Activated CD8-positive, alpha-beta memory T cell treated with anti-CD3 and anti-CD28 coated beads for 36 hours (primary cell): Measurements from ENCODE around the gene FAM187B. TPM values are rescaled to one million over a fixed set of nuclear protein-coding genes. Genes with fewer than 3 reads are reported as not detected.
"Not testable (repeated sequence)": the region's sequence is repeated elsewhere in the genome, so short reads cannot be mapped to it uniquely, and the experiment has no call there.

Experiments
- CTCF ChIA-PET: fragments of 350-600 bp; sonication (Branson Sonifier 250); formaldehyde crosslinking; loops from one replicate; lab custom pipeline; 2021; ENCODE audit warnings: antibody characterized with exemption; lab: Charles Lee
- POLR2A ChIA-PET: fragments of 350-600 bp; sonication (Branson Sonifier 250); formaldehyde crosslinking; loops from one replicate; lab custom pipeline; 2021; ENCODE audit warnings: antibody characterized with exemption; lab: Charles Lee
- total RNA-seq, 2 experiments: library from RNA; stranded (reverse); gene quantifications; one replicate each; pipeline ENCODE4 v1.2.3, GENCODE V29; 2021

FAM187B gene
- total RNA-seq, 2 experiments from 2014 or later = not detected

DNA sequence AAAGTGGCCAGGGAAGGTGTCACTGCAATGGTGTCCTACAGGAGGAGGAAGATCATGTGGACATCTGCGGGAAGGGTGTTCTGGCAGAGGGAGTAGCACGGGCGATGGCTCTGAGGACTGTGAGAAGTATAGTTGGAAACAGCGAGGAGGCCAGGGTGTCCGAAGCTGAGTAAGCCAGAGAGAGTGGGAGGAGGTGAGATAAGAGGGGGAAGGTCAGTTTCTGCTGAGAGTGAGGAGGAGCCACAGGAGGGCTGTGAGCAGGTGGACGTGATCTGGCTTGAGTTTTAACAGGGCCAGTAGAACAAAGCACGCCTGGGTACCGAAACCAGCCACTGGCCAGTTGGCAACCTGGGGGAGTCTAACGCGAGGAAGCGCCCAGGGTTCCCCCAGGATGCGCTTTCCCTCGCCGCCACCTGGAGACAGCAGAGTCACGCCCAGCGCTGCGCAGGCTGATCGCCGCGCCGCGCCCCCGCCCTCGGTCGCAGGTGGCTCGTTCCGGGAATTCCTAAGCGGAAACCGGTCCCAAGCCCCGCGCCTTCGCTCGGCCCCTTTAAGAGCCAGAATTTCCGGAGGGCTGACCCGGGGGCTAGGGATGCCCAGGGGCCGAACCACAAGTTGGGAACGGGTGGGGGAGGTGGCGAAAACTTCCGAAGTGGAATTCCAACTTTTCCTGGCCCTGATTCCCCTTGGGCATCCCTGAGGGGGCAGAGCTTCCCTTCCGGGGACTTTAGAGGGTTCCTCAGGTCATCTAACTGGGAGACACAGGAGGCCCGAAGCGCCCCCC lies 19.2 kb upstream of the FAM187B start:
- ChIA-PET POLR2A (interaction anchor here (0.6 kb wide), 1 partner anchor 20 kb away, joined by 3 read pairs; no protein-coding TSS in a partner anchor), CTCF (interaction anchor here (0.7 kb wide), 1 partner anchor 55 kb away, joined by 3 read pairs; no protein-coding TSS in a partner anchor)

DNA sequence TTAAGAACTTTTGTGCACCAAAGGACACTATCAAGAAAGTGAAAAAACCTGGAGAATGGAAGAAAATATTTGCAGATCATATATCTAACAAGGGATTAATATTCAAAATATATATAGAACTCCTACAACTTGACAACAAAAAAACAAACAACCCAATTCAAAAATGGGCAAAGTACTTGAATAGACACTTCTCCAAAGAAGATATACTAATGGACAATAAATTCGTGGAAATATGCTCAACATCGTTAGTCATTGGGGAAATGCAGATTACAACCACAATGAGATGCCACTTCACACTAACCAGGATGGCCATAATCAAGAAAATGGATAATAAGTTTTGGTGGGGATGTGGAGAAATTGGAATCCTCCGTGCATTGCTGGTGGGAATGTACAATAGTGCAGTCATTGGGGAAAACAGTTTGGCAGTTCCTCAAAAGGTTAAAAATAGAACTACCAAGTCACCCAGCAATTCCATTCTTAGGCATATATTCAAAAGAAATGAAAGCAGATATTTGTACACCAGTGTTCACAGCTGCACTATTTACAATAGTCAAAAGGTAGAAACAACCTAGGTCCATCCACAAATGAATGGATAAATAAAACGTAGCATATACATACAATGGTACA lies 18.0 kb upstream of the FAM187B start:
- ChIA-PET CTCF (no interaction called here), POLR2A (no interaction called here)

DNA sequence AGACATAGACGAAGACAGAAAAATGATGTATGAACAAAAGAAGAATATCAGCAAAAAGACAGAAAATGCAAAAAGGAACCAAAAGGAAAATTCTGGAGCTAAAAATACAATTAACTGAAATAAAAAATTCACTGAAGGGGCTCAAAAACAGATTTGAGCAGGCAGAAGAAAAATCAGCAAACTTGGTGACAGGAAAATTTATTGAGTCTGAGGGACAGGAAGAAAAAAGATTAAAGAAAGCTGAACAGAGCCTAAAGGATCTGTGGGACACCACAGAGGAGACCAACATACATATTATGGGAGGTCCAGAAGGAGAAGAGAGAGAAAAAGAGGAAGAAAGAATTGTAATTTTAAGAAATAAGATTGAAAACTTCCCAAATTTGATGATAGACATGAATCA lies 12.9 kb upstream of the FAM187B start:
- ChIA-PET POLR2A (no interaction called here), CTCF (no interaction called here)

DNA sequence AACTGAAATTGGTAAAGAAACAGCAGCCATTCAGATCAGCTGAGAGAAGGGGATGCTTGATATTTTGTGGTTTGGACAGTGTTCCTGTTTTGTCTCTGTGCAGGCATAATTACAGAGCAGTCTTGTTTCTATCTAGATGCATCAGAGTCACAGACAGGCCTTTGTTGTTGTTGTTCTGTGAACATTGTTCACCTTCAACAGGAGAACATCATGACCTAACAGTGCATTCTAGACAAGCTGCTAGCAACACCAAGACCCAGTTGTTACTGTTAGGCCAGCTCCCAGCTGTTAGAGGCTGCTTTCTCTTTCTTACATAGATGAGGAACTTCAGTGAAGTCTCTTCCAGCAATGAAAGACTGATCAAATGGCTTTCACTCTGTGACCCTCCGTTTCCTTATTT lies 11.8 kb upstream of the FAM187B start:
- ChIA-PET CTCF (no interaction called here), POLR2A (interaction anchor here (0.9 kb wide), 1 partner anchor 26 kb away, joined by 3 read pairs; no protein-coding TSS in a partner anchor)

DNA sequence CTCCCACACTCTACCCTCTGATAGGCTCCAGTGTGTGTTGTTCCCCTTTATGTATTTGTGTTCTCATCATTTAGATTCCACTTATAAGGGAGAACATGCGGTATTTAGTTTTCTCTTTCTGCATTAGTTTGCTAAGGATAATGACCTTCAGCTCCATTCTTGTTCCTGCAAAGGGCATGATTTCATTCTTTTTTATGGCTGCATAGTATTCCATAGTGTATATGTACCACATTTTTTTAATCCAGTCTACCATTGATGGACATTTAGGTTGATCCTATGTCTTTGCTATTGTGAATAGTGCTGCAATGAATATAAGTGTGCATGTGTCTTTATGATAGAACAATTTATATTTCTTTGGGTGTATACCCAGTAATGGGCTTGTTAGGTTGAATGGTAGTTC lies 11.1 kb upstream of the FAM187B start:
- CTCF ChIA-PET = not testable (repeated sequence)
- POLR2A ChIA-PET = interaction anchor here (0.5 to 0.9 kb wide), 2 partner anchors 26 to 96 kb away, joined by 3 read pairs; partner anchors contain the start of gene FXYD7

DNA sequence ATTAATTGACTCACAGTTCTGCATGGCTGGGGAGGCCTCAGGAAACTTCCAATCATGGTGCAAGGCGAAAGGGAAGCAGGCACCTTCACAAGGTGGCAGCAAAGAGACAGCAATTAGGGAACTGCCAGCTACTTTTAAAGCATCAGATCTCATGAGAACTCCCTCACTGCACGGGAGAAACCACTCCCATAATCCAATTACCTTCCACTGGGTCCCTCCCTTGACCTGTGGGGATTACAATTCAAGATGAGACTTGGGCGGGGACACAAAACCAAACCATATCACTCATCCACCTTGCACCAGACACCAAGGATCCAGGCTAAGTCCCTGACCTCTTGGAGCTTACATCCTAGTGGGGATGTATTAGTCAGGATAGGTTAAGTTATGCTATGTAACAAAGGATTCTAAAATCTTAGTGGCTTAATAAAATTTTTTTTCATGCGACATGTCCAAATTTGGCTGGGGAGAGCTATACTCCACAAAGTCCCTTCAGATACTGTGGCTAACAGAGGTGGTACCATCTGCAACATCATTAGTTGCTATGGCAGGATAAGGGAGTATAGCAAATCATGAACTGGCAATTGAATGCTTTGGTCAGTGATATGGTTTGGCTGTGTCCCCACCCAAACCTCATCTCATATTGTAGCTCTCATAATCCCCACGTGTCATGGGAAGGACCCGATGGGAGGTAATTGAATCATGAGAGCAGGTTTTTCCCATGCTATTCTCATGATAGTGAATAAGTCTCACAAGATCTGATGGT lies 8.3 kb upstream of the FAM187B start:
- ChIA-PET CTCF (interaction anchor here (1.4 kb wide), 1 partner anchor 22 kb away, joined by 3 read pairs; no protein-coding TSS in a partner anchor), POLR2A (interaction anchor here (0.5 kb wide), 1 partner anchor 25 kb away, joined by 4 read pairs; no protein-coding TSS in a partner anchor)

DNA sequence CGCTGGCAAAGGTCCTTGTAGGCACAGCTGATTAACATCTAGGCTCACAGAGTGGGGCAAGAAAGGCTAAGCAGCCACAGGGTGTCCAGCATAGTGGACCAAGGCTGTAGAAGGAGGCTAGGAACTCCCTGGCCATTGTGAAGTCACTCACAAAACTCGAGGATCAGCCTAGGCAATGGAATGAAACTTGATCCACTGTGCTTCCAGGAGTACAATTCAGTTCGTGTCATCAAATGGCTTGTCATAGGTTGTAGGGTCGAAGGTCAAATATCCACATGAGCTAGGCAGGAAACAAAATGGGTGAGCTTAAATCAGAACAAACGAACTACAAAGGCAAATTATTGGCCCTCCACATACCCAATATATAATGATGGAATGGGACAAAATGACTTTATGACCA lies 4.4 kb upstream of the FAM187B start:
- POLR2A ChIA-PET = no interaction called here
- CTCF ChIA-PET = no interaction called here

DNA sequence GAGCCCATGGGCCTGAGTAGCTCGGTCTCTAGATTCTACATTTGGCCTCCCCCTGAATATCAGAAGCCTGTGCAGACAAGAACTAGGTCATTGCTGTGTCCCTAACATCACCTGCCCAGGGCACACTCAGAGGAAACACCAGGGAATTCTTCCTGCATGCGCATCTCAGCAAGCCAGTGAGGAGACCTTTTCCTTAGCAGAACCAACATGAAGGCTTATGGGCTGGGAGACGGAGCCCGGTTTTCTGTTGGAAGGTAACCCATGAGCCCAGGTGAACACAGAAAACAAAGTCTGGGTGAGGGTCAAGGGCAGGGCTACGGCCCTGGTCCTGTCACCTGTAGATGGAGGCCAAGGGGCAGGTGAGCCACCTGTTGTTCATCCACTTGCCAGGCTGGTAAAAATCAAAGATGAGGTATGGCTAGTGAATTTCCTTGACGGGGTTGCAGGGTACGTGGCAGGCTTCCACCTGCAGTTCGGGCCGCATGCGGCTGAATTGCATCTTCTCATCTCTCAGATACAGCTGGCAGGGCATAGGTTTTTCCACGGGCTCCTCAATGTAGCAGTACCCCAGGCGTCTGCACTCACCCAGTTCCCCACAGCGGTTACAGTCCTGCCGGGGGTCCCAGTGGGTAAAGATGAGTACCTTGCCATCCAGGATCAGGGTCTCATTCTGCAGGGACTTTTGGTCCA lies 3.6 kb upstream of the FAM187B start:
- ChIA-PET CTCF (no interaction called here), POLR2A (interaction anchor here (0.7 kb wide), 1 partner anchor 78 kb away, joined by 3 read pairs; no protein-coding TSS in a partner anchor)

DNA sequence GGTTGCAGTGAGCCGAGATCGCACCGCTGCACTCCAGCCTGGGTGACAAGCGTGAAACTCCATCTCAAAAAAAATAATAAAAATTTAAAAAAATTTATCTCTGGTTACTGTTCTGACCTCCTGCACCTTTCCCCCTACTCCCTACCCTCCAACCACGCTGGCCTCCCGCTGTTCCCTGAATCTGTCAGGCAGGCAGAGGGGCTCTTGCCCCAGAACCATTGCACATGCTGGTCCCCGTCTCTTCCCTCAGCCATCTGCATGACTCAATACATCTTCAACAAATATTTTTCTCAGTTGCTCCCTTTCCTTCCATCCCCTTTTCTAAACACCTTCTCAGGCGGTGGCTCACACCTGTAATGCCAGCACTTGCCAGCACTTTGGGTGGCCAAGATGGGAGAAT lies 1.1 kb upstream of the FAM187B start:
- POLR2A ChIA-PET = no interaction called here
- CTCF ChIA-PET = no interaction called here

DNA sequence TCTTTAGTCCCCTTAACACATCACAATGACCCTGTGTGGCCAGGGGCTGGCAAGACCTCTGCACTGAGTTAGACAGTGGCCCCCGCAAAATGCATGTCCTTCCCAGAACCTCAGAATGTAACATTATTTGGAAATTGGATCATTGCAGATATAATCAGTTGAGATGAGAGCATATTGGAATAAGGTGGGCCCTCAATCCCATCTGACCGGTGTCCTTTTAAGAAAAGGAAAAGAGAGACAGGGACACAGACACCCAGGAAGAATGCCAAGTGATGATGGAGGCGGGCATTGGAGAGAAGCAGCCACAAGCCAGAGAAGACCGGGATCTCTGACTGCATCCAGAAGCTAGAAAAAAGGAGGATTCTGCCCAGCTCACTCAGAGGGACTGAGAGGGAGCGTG lies 1.8 kb downstream of the FAM187B start:
- POLR2A ChIA-PET = no interaction called here

DNA sequence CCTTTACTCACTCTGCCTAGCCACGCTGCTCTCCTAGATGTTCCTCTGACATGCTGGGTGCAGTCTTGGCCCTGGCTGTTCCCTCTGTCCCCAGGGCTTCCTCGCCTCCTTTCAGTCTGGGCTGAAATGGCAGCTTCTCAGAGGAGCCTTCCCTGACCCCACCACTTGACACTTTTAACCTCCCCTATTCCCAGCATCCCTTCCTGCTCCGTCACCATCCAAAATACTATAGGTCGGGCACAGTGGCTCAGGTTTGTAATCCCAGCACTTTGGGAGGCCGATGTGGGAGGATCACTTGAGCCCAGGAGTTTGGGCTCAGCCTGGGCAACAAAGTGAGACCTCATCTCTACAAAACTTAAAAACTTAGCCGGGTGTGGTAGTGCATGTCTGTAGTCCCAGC lies 2.6 kb downstream of the FAM187B start:
- ChIA-PET CTCF (no interaction called here), POLR2A (no interaction called here)

More for the DNA sequence above, 1.8 kb downstream of the FAM187B start:
- CTCF ChIA-PET = no interaction called here

DNA sequence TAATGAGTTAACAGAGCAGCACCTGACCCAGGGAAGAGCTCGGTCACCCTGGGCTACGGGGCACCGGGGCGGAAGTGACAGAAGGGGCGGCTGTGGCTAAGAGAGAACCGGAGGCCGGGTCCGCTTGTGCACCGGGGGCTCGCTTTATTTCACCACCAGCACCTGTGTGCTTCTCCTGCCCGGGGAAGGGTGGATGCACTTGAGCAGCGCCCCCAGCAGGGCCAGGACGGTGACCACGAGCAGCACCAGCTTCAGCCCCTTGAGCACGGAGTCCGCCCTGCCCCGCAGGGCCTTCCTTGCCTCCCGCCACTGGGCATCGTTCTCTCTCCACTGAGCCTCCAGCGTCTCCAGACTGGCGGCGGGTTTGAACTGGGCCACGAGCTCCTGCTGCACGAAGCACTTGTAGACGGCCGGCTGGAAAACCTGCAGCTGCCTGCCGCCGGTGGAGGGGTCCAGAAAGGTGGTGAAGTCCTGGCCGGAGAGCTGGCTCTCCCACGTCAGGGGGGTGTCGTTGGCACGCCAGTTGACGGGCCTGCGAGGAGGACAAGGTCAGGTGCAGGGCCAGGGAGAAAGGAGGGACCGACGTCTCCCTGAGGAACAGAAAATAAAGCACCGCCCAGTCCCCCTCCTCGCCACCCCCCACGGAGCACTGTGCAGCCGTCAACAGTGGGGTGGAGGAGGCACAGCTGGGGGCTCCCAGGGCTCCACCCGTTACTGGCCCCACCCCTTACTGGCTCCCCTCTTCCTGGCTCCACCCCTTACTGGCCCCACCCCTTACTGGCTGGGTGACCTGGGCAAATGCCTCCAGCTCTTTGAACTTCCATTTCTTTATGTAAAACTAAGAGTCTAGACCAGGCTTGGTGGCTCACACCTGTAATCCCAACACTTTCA lies 3.6 kb downstream of the FAM187B start:
- ChIA-PET POLR2A (no interaction called here), CTCF (interaction anchor here (1.1 kb wide), 1 partner anchor 71 kb away, joined by 3 read pairs; no protein-coding TSS in a partner anchor)

DNA sequence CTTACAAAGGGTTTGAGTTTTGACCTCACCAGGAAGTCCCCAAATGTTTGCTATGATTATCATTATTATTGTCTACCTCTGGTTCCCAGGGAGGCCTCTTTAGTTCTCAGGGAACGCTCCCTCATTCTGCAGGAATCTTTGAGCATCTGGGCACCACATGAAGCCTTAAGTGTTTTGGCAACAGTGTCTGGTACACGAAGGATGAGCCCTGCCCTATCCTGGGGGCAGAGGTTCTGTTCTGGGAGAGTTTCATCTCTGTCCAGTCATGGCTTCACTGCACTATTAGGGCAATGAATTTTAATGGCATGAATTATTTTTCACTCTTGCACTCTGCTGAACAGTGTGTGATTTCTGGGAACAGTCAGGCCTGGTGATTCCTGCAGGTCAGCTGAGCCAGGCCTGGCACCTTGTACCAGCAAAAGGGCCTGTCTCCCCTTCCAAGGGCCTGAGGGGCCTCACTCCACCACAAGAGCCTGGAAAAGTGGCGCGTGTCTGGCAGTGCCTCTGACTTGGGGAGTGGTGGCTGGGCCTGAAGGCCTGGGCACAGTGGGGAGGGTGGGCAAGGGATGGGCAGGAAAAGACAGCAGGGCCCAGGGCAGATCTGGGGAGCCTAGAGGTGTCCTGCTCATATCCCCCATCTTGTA lies 4.6 kb downstream of the FAM187B start:
- ChIA-PET CTCF (interaction anchor here (1.3 kb wide), 1 partner anchor 157 kb away, joined by 4 read pairs; no protein-coding TSS in a partner anchor), POLR2A (no interaction called here)

DNA sequence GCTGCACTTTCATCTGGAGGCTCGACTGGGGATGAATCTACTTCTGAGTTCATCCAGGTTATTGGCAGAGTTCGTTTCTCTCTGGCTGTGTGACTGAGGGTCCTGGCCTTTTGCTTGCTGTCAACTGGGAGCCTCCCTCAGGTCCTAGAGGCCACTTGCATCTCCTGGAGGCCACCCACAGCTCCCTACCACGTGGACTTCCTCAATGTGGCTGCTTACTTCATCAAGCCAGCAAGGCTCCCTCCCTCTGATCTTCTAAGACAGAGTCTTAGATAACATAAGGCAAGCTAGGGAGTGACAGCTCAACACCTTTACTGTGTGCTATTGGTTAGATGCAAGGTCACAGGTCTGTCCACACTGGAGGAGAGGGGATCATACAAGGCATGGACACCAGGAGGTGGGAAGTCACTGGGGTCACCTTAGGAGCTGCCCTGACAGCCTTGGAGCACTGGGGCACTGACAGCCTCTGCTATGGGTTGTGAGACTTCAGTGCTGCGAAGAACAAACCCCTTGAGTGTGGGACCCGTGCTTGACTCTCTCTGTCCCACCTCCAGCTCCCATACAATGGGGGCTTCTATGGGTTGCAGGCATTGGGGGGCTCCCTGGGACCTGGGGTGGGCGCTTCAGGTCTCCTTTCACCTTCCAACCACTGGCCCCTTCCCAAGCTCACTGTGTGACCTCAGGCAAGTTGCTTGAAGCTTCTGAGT lies 5.3 kb downstream of the FAM187B start:
- ChIA-PET CTCF (interaction anchor here (1.3 kb wide), 1 partner anchor 156 kb away, joined by 4 read pairs; no protein-coding TSS in a partner anchor), POLR2A (no interaction called here)

DNA sequence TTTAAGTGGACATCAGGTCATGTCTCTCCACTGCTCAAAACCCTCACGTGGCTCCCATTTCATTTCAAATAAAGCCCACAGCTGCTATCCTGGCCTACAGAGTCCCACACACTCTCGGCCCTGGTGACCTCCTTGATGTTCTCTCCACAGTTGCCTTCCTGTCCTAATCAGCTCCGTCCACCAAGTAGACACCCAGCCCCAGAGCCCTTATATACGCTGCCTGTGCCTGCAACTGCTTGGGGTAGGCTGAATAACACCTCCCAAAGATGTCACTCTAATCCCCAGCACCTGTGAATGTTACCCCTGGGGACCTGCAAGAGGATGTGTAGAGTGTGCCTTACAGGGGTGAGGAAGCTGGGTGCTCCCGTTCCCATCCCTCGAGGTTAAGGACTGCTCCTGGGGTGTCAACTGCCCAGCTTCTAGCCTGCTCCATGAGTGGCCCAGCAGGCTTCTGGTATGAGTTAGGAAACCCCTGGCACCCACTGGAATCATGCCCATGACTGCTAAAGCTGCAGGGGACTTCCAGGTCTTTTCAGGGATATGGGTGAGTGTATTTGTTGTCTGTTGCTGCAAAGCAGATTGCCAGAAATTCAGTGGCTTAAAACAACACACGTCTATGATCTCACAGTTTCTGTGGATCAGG lies 6.0 kb downstream of the FAM187B start:
- POLR2A ChIA-PET = no interaction called here
- CTCF ChIA-PET = interaction anchor here (1.3 kb wide), 1 partner anchor 155 kb away, joined by 4 read pairs; no protein-coding TSS in a partner anchor

DNA sequence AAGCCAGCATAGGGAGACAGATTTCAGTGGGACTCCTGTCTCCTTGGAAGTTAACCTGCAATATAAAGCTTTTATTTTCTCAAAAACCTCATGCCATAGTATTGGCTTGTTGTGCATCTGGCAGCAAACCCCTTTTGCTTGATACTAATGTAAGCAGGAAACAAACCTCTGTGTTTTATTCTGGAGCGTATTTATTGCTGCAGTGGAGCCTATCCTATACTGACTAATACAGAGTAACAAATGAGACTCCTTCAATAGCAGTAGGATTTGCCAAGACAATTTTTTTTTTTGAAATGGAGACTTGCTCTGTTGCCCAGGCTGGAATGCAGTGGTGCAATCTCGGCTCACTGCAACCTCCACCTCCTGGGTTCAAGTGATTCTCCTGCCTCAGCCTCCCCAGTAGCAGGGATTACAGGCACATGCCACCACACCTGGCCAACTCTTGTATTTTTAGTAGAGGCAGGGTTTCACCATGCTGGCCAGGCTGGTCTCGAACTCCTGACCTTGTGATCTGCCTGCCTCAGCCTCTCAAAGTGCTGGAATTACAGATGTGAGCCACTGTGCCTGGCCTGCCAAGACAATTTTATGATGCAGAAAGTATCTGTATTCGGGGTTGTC lies 7.5 kb downstream of the FAM187B start:
- CTCF ChIA-PET = interaction anchor here (0.7 kb wide), 1 partner anchor 118 kb away, joined by 3 read pairs; no protein-coding TSS in a partner anchor
- POLR2A ChIA-PET = not testable (repeated sequence)
